ENCODE measurements around the gene COL27A1. TPM values are rescaled to one million over a fixed set of nuclear protein-coding genes. Genes with fewer than 3 reads are reported as not detected.

The COL27A1 gene
- polyA plus RNA-seq, 1 of the 3 experiments (the other 2 are of a cell fraction) = 8.7 TPM

- 4% methylated on average over 25 of the region's 57 CpGs for WGBS (ENCODE audit: low lambda C conversion rate)
- Histone ChIP-seq H3F3A (replicated peaks; ENCODE audit: insufficient read depth) (peaks cover 3% of the 10 kb centered on the region), H3K4me3 (ENCODE audit: low read depth in 2 of 2, low read length in 1 of 2) (peak overlapping the region; percentile 54 to 88), H3K79me2 (ENCODE audit: insufficient read depth) (peaks cover 24% of the 10 kb centered on the region), H3K4me1 (ENCODE audit: control insufficient read depth in 1 of 2, insufficient read depth in 2 of 2, low read depth in 1 of 2, low read length in 1 of 2) (peaks cover 5 to 8% of the 10 kb centered on the region in 2 experiments; a peak in 2 of 4 replicates), H3K9me2 (no peaks in the 10 kb centered on the region), H2AFZ (ENCODE audit: low read depth) (no peak overlapping the region), H3K9ac (peak overlapping the region; percentile 63; the same call in 1 of the 2 replicates), H4K20me1 (ENCODE audit: insufficient read depth) (0 out of 2 replicates have a peak, but pooled peaks cover 7% of the 10 kb centered on the region), H3K9me3 (no peaks in the 10 kb centered on the region), H3K36me3 (replicated peaks in 1 of 2; ENCODE audit: control insufficient read depth in 1 of 2, insufficient read depth in 2 of 2, low read length in 1 of 2) (no peaks in the 10 kb centered on the region), H3K27ac (ENCODE audit: low read depth in 2 of 2, low read length in 1 of 2) (peak overlapping the region in 1 of 2 experiments; percentile 29; a peak in 1 of 4 replicates), H3K4me2 (peak overlapping the region; percentile 91), H3K27me3 (ENCODE audit: insufficient read depth) (peaks cover 5% of the 10 kb centered on the region; the same call in 1 of the 2 replicates)
- DNase-seq = peak; percentile 74
- TF ChIP-seq MXI1 (IDR thresholded peaks at IDR 0.05; ENCODE audit: low read depth, low read length) = peak; percentile 47; the same call in 1 of the 2 replicates
- no peak for TF ChIP-seq FOXJ3 (CRISPR knock-in tag; IDR thresholded peaks at IDR 0.05)
- CTCF ChIA-PET = interaction anchor here (0.8 to 14.0 kb wide), 39 partner anchors 8 to 489 kb away, joined by 3 to 187 read pairs (median 7); no protein-coding TSS in a partner anchor
- POLR2A ChIA-PET = no interaction called here
Measured at GRCh38 chr9:114155995-114156656, 789 bp downstream of the COL27A1 start.

- peak; percentile 73 for DNase-seq
- Histone ChIP-seq H2AFZ (ENCODE audit: low read depth) (no peak overlapping the region), H3K9me2 (no peaks in the 10 kb centered on the region), H3K79me2 (ENCODE audit: insufficient read depth) (peaks cover 27% of the 10 kb centered on the region), H3K9me3 (no peaks in the 10 kb centered on the region), H3K9ac (peak overlapping the region; percentile 63; the same call in 1 of the 2 replicates), H4K20me1 (ENCODE audit: insufficient read depth) (0 out of 2 replicates have a peak, but pooled peaks cover 7% of the 10 kb centered on the region), H3K27me3 (ENCODE audit: insufficient read depth) (peaks cover 5% of the 10 kb centered on the region; the same call in 1 of the 2 replicates), H3K4me1 (ENCODE audit: control insufficient read depth in 1 of 2, insufficient read depth in 2 of 2, low read depth in 1 of 2, low read length in 1 of 2) (peaks cover 5 to 8% of the 10 kb centered on the region in 2 experiments; a peak in 2 of 4 replicates), H3K4me2 (peak overlapping the region; percentile 91), H3K27ac (ENCODE audit: low read depth in 2 of 2, low read length in 1 of 2) (peak overlapping the region in 1 of 2 experiments; percentile 29; a peak in 1 of 4 replicates), H3K4me3 (ENCODE audit: low read depth in 2 of 2, low read length in 1 of 2) (peak overlapping the region; percentile 54 to 57; a peak in 3 of 4 replicates), H3F3A (replicated peaks; ENCODE audit: insufficient read depth) (peaks cover 3% of the 10 kb centered on the region), H3K36me3 (replicated peaks in 1 of 2; ENCODE audit: control insufficient read depth in 1 of 2, insufficient read depth in 2 of 2, low read length in 1 of 2) (no peaks in the 10 kb centered on the region)
- ChIA-PET CTCF (interaction anchor here (0.8 to 14.0 kb wide), 16 partner anchors 13 to 419 kb away, joined by 3 to 187 read pairs (median 6); no protein-coding TSS in a partner anchor), POLR2A (no interaction called here)
- WGBS (ENCODE audit: low lambda C conversion rate) = 67% methylated on average over 24 of the region's 31 CpGs
- TF ChIP-seq RXRA (IDR thresholded peaks at IDR 0.05; ENCODE audit: borderline replicate concordance, low read depth) (no peak), POLR2AphosphoS5 (IDR thresholded peaks at IDR 0.05; ENCODE audit: low read depth, low read length) (no peak), PBX3 (IDR thresholded peaks at IDR 0.05) (no peak), GATA2 (CRISPR knock-in tag; IDR thresholded peaks at IDR 0.05) (no peak), SIN3A (IDR thresholded peaks at IDR 0.05; ENCODE audit: borderline replicate concordance, low read depth, low read length) (0 out of 2 replicates have a peak, but pooled peaks have one; percentile 33), RAD21 (IDR thresholded peaks at IDR 0.05; ENCODE audit: low read length) (no peak), TAF1 (IDR thresholded peaks at IDR 0.05; ENCODE audit: borderline replicate concordance, low read depth, low read length) (no peak), NFIC (IDR thresholded peaks at IDR 0.05; ENCODE audit: borderline replicate concordance) (no peak), TCF12 (IDR thresholded peaks at IDR 0.05) (no peak), FOSL2 (IDR thresholded peaks at IDR 0.05; ENCODE audit: borderline replicate concordance, low read depth) (no peak; the same call in 1 of the 2 replicates), YY1 (IDR thresholded peaks at IDR 0.05; ENCODE audit: low read depth) (no peak), SMC3 (IDR thresholded peaks at IDR 0.05; ENCODE audit: low read depth, low read length) (peak; percentile 12; the same call in 1 of the 2 replicates), USF1 (IDR thresholded peaks at IDR 0.05; ENCODE audit: borderline replicate concordance, low read depth) (no peak), IRF3 (IDR thresholded peaks at IDR 0.05; ENCODE audit: low read depth, low read length) (no peak)
- TF ChIP-seq, protein P1, sequence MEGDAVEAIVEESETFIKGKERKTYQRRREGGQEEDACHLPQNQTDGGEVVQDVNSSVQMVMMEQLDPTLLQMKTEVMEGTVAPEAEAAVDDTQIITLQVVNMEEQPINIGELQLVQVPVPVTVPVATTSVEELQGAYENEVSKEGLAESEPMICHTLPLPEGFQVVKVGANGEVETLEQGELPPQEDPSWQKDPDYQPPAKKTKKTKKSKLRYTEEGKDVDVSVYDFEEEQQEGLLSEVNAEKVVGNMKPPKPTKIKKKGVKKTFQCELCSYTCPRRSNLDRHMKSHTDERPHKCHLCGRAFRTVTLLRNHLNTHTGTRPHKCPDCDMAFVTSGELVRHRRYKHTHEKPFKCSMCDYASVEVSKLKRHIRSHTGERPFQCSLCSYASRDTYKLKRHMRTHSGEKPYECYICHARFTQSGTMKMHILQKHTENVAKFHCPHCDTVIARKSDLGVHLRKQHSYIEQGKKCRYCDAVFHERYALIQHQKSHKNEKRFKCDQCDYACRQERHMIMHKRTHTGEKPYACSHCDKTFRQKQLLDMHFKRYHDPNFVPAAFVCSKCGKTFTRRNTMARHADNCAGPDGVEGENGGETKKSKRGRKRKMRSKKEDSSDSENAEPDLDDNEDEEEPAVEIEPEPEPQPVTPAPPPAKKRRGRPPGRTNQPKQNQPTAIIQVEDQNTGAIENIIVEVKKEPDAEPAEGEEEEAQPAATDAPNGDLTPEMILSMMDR (IDR thresholded peaks at IDR 0.05) = no peak
Measured at GRCh38 chr9:114156657-114157421, 1.5 kb downstream of the COL27A1 start.
